C4-2B (cell line): Measurements from ENCODE around the gene SH2D4B.

Source experiments
- H3K27ac ChIP-seq: fragments of 450-650 bp; 2 replicates; pipeline ENCODE4 v1.5.1; 2017
- CTCF ChIP-seq: fragments of 450-650 bp; conservative IDR thresholded peaks from 2 replicates; pipeline ENCODE4 v1.5.1; 2017; ENCODE audit warnings: mild to moderate bottlenecking
- ZFX ChIP-seq: fragments of 450-650 bp; IDR thresholded peaks from 2 replicates; pipeline ENCODE4 v1.6.1; 2017

Gene SH2D4B

GRCh38 chr10:80579849-80580637 is 42.3 kb downstream of the SH2D4B start:
- TF ChIP-seq ZFX (no peak), CTCF (no peak)
- no peak overlapping the region for H3K27ac ChIP-seq

GRCh38 chr10:80580638-80581468 is 43.2 kb downstream of the SH2D4B start:
- no peak for TF ChIP-seq CTCF
- TF ChIP-seq ZFX: no peak
- no peak overlapping the region for H3K27ac ChIP-seq

GRCh38 chr10:80581469-80581835 is 43.8 kb downstream of the SH2D4B start:
- TF ChIP-seq CTCF (no peak), ZFX (no peak)
- H3K27ac ChIP-seq: no peak overlapping the region

GRCh38 chr10:80582286-80582960 is 44.7 kb downstream of the SH2D4B start:
- TF ChIP-seq ZFX (no peak), CTCF (no peak)
- H3K27ac ChIP-seq: no peak overlapping the region

- H3K27ac ChIP-seq: no peak overlapping the region
- no peak for TF ChIP-seq ZFX
- no peak for TF ChIP-seq CTCF
Observed at GRCh38 chr10:80583685-80584084, 46.0 kb downstream of the SH2D4B start.

- no peak overlapping the region for H3K27ac ChIP-seq
- TF ChIP-seq CTCF (no peak), ZFX (no peak)
Observed at GRCh38 chr10:80585812-80586211, 48.1 kb downstream of the SH2D4B start.

GRCh38 chr10:80588546-80588945 is 50.8 kb downstream of the SH2D4B start:
- H3K27ac ChIP-seq: no peak overlapping the region
- TF ChIP-seq ZFX: no peak
- TF ChIP-seq CTCF: no peak
